HS-5 (cell line): ENCODE measurements around the gene RPS3.
A peak's percentile ranks its signal among the peaks of the same experiment; 100 is the strongest.
"Not testable (repeated sequence)": the region's sequence is repeated elsewhere in the genome, so short reads cannot be mapped to it uniquely, and the experiment has no call there.

ENCODE experiments used
- DNase-seq: peaks from one replicate; pipeline ENCODE4 v3.0.0-alpha.2; 2012; ENCODE audit warnings: low read depth

Gene RPS3

DNA sequence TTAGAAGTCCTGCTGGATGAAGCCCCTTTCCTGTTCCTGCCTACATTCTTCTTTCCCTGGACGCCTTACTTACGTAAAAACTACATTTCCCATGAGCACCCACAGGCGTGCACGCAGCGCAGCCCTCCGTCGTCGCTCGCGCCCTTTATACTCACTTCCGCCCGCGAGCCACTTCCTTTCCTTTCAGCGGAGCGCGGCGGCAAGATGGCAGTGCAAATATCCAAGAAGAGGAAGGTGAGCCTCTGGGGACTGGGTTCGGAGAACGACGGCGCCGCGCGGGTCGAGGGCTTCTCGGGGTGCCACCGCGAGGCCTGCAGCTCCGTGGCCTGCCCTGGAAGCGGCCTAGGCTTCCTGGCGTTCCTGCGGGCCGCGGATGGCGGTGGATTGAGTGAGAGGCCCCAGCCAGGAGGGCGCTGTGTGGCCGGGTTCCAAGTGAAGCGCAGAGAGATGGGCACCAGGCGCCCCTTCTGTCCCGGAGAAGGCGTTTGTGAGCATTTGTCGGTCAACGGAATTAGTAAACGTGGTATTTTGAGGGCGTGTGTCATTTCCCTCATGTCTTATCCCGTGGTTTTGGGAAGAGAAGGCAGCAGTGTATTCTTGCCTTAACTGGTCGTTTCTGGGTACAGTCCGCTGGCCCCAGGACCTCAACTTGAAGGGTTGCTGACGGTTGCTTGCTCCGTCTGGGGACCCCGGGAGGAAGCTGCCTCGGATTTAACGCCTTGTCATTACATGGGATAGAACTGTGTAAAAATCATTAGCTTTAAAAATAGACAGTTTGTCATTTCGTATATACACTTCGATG, at the start of gene RPS3:
Gene RPS3 (plus strand): TSS at position 175 of the 802 bp plus-strand sequence. CDS start 30 bp downstream, at position 205.
- DNase-seq = peak; percentile 70

DNA sequence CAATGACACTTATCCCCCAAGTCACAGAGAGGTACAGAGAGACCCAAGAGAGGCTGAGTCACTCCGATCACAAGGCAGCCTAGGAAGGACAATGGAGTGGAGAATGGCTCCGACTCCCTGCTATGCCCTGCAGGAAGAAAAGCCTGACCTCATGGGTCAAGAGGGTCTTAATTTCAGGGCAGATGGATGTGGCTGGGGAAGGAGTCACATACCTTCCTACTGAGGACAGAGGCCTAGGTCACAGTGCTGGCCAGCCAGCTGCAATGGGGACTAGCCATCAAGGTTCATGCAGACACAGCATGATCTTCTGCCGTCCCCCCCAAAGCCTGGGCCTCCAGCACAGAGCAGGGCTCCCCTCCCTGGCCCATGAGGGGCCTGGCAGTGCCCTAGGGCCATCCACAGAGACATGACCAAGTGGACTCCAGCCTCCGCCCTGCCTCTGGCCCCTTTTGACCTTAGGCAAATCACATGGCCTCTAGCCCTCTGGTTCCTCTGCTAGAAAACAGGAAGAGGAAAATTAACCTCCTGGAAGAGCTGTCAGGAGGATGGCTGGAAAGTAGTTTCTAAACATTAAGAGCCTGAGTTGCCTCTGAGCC, 49.7 kb upstream of the RPS3 start:
- DNase-seq = no peak

DNA sequence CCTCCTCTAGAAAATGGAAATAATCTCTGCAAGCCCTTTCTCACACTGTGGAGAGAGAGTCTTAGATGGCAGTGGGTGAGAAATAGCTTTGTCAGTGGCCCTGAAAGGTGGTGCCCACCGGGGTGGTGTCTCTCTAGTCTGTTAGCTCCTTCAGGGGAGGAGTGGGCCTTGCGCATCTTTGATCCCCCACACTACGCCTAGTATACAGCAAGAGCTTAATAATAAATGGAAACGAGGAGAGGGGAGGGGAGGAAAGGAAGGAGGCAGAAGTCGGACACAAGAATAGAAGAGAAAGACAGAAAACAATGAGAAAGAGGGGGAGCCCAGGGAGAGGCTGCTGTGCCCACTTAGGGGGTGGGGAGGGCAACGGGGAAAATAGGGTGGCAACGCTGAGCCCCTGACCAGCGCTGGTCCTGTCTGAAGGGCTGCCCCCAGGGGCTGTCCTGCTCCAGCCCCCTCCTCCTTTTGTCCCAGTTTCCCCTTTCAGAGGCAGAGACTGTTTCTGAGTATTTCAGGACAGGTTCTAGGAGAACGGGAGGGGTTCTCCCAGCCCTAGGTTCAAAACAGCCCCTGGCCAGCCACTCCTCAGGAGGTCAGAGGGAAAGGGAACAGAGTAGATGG, 49.1 kb upstream of the RPS3 start:
- DNase-seq = no peak

DNA sequence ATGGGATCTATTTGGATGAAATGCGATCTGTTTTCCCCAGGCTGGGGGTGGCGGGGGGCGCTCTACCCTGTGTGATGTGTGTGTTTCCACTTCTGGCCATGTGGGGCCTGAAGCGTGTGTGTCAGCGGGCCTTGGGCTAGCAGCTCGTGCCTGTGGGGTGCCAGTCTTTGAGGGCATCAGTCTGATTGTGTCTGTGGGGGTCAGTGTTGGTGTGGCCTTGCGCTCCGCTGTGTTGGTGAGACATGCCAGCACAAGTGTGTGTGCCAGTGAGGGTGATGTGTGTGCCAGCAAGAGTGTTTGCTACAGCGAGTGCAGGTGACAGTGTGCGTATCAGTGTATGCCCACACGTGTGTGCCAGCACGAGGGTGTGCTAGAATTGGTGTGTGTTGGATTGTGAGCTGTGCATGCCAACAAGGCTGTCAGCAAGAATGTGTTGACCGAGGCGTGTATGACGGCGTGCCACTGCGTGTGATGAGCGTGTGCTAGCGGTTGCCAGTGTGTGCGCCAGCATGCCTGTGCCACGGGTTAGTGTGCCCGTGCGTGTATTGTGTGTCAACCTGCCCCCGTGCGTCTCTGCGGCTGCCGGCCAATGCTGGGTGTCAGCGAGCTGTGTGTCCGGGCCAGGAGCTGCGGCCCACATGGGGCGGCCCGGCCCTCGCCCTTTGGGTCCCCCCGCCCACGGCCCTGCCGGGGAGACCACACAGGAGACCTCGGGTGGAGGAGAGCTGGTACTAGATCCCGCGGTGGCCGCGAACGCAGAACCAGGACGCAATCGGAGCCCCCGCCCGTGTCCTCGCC, 48.4 kb upstream of the RPS3 start:
- DNase-seq = no peak

DNA sequence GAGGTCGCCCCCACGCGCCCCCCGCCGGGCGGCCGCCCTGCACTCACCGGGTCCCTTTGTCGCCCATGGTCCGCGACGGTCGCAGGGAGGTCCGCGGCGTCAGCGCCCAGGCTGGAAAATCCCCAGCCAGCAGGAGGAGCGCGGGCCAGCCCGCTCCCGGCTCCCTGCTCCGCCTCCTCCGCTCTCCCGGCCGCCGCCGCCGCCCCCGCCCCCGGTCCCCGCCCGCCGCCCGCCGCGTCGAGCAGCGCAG, 47.9 kb upstream of the RPS3 start, which contains the start of gene ARRB1:
Gene ARRB1 (minus strand): TSS at position 121 of the 250 bp plus-strand sequence. CDS start 54 bp downstream, at position 67.
- no peak for DNase-seq

DNA sequence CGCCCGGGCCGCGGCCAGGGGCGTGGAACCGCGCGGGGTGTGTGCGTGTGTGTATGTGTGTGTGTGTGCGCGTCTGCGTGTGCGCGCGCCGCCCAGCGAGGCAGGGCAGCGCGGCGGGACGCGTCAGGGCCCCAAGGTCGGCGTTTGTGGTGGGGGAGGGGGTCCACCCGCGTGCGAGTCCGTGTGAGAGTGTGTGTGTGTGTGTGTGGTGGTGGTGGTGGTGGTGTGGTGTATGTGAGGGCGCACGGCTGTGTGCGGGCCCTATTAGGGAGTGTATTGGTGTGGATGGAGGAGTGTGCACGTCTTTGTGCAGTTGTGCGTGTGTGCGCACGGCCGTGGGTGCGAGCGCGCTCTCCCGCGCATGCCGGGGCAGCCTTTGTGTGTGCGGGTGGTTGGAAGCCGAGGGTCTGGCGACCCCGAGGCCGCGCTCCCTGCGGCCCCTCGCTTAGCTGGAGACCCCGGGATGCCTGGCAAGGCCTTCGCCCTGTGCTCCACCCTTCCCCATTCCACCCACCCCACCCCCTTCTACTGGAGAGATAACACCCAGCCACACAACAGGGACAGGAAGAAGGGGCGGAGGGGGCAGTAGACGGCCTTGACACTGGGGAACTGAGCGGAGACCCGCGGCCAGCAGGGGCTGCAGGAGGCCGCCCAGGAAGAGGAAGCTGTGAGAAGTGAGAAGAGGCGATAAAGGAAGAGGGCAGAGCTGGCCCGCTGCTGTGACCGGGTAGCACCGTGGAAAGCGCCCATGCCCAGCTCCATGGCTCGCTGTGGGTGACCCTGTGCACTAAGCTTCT, 47.3 kb upstream of the RPS3 start:
- no peak for DNase-seq

DNA sequence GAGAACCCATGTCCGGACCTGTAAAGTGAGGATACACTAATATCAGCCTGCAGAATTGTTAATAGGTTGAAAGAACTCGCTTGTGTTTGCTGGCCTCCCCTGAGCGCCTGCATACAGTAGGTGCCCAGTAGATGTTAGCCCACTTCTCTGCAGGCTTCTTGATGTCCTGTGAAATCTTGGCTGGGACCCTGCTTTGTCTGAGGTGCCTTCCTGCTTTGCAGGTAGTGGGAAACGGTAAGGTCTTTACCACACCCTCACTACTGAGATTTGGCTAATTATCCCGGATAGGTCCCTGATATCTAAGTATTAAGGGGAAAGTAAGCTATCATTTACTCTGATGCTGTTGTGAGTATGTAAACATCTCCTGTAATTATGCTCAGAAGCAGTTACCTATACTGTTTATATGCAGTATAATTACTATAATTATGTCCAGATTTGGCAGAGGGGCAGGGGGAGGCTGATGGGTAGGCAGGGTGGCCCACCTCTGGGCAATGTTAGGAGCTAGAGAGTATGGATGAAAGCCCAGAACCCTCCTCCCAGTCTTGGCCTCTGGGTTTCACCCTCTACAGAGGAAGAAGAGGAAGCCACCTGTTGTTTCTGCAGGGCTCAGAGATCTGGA, 46.6 kb upstream of the RPS3 start:
- DNase-seq = no peak

DNA sequence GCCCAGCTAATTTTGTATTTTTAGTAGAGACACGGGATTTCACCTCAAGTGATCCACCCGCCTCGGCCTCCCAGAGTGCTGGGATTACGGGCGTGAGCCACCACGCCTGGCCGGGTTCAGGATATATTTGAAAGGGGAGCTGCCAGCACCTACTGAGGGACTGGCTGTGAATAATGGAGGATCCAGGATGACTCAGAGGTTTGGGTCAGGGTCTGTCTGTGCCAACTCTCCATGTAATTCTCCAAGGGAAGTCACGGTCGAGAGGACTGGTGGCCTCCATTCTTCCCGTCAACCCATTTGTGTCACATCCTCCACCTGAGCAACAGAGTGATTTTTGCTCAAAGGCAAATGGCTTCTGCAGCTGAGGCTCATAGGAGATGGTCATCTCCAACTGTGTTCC, 44.3 kb upstream of the RPS3 start:
- no peak for DNase-seq

DNA sequence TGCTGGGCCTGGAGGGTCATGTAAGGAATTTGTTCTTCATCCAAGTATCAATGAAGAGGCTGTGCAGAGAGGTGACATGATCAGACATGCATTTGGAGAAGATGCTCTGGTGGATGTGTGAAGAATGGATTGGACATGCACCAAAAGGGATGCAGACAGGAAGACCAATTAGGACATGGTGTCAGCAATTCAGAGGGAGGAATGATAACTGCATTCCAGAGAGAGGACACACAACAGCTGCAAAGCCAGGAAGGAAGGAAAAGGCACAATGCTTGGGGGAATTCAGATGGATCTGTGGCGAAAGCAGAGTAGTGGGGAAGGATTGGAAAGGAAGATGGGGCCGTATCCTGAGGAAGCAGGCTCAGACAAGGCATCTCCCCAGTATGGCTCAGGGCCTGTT, 42.7 kb upstream of the RPS3 start:
- no peak for DNase-seq

DNA sequence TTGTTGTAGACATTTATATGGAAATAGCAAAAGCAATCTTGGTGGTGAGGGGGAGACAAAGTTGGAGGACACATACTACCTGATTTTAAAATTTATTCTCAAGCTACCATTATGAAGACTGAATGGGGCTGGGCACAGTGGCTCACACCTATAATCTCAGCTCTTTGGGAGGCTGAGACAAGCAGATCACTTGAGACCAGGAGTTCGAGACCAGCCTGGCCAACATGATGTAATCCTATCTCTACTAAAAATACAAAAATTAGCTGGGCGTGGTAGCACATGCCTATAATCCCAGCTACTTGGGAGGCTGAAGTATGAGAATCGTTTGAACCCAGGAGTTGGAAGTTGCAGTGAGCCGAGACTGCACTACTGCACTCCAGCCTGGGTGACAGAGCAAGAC, 37.0 kb upstream of the RPS3 start:
- DNase-seq = not testable (repeated sequence)

DNA sequence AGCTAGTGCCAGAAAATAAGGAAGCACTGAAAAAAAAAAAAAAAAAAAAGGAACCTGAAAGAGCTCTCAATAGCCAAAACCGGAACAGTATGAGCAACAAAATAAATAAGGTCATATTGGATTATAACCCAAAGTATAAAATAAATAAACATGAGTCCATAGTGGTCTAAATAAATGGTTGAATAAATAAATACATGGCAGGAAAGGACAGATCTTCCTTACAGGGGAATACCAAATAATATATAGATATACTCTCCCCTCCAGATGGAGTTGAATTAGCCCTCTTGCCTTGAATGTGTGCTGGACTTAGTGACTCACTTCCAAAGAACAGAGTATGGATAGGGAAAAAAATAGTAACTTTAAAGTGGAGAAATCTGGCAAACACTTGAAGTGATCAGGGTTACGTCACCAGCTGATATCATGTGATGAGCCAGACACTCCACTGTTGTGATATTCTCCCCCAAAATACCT, 33.6 kb upstream of the RPS3 start:
- peak; percentile 78 for DNase-seq

DNA sequence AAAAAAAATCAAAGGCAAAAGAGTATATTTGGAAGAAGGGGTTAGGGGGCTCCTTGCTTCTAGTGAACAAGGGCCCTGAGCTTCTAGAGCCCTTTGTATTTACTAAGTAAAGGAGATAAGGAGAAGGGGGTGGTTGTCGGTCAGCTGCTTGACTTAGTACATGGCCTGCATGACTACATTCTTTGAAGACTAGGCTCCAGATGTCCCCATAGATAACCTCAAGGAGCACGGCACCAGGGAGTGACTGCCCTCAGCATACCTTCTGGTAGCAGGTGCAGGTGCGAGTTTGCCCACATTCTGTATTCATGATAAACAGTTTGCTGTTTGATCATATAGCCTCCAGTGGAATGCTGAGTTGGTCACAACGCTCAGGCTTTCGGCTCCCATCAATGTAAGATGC, 32.5 kb upstream of the RPS3 start:
- DNase-seq = not testable (repeated sequence)

DNA sequence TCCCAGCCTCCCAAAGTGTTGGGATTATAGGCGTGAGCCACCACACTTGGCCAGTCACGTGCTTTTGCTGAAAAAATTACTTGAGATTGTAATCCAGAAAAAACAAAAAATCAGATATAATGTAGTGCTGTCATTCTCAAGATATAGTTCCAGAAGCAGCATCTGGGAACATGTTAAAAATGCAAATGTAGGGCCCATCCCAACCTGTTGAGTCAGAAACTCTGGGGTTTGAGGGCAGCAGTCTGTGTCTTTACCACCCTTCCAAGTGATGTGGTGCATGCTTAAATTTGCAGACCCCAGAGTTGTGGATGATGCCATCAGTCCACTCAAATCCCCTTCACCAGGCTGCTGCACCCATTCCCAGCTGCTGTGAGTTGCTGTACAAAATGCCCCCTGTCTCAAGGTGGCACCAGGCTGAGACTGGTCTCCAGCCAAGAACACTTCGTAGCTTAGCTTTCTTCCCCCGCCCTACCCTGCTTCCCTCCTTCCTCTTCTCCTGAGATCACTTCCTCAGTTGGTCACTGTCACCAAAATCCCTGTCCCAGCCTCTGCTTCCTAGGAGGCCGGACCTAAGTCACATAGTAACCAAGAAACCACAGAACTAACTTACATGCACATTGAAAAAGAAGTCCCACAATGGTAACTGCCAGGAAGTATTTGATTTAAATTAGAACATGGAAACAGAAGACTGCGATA, 29.6 kb upstream of the RPS3 start:
- no peak for DNase-seq

DNA sequence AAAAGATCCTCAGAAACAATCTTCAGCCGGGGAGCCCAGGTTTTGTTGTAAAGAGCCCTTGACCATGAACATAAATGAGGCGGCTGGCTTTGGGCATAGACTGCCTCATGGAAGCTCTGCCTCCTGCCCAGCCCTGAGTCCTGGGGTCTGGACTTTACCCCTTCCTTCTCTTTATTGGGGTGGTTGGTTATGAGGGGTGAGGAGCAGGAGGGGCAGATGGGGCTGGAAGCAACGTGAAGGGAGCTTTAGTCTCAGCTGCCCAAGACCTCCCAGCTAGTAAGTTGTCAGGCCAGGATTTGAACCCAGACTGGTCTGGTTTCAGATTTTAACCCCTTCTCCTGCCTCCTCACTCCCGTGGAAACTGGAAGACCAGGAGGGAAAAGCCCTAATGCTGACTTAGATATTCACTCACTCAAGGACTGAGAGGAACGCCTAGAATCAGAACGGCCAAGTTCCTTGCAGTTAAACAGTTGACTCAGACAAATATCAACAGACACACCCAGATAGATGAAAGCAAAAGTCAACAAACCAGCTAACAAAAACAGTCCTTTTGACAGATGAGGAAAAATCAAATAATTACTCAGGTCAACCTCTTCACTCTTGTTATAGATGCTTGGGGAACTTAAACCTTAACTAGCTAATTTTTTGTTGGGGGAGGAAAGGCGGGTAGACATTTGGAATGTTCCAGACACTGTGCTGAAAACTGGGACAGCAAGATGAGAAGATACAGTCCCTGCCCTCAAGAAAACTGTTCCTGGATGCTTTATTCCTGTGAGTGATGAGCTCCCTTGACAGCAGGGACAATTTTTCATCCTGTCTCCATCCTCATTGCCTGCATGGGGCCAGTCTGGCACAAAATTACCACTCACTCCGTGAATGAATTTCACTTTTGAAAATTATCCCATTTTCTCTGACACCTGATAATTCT, 27.1 kb upstream of the RPS3 start:
- no peak for DNase-seq

DNA sequence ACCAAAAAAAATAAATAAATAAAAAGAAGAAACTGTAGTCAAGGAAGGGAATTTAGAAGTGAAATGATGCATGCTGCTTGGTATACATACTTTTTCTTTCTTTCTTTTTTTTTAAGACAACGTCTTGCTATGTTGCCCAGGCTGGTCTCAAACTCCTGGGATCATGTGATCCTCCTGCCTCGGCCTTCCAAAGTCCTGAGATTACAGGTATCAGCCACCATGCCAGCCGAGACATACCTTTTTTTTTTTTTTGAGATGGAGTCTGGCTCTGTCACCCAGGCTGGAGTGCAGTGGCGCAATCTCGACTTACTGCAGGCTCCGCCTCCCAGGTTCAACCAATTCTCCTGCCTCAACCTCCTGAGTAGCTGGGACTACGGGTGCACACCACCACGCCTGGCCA, 26.1 kb upstream of the RPS3 start:
- DNase-seq = no peak

DNA sequence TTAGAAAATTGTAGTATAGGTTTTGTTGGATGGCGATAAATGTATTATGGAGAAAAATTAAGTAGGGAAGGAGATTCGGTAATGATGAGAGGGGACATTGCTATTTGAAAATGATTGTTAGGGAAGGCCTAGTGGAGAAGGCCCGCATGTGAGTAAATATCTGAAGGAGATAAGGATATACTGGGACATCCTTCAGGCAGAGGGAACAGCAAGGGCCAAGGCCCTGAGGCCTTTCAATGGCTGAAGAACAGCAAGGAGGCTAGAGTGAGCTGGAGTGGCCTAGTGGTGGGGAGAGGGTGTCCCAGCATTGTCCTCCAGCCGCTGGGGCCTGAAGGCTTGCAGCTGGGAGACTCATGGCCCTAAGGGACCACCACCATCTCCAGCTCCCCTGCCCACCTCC, 24.7 kb upstream of the RPS3 start:
- no peak for DNase-seq

DNA sequence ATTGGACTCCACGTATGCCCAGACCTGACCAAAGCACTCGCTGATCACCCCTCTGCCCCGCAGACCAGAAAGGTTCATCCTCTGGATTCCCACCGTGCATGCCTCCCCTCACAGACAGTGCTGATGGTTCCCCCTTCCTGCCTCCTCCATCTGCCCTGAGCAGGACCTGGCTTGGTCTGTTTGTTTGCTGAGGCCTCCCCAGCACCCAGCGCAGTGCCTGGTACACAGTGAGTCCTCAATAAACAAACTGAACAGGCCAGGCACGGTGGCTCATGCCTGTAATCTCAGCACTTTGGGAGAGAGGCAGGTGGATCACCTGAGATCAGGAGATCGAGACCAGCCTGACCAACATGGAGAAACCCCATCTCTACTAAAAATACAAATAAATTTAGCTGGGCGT, 23.7 kb upstream of the RPS3 start:
- DNase-seq = no peak

DNA sequence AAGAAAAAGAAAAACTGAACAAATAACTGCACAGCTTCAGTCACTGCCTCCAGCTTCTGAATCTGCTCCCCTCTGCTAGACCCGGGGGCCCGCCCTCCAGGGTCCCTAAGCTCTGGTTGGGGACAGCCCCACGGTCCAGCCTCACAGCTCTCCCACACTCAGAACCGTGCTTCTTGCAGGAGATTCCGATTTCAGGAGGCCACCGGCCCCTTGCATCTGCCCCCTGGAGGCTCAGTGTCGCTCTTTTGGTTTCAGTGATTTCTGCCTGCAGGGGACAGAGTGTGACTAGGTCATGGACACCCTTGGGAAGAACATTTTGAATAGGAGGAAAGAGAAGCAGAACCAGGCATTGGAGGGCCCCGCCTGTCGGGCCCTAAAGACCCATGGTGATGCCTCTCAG, 23.1 kb upstream of the RPS3 start:
- no peak for DNase-seq

DNA sequence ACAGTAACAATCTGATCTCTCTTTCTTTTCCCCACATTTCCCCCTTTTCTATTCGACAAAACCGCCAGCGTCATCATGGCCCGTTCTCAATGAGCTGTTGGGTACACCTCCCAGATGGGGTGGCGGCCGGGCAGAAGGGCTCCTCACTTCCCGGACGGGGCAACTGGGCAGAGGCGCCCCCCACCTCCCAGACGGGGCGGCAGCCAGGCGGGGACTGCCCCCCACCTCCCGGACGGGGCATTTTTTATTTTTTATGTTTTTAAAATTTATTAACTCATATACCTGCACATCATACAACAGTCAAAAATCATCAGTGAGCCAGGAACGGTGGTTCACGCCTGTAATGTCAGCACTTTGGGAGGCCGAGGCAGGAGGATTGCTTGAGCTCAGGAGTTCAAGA, 20.5 kb upstream of the RPS3 start:
- not testable (repeated sequence) for DNase-seq

DNA sequence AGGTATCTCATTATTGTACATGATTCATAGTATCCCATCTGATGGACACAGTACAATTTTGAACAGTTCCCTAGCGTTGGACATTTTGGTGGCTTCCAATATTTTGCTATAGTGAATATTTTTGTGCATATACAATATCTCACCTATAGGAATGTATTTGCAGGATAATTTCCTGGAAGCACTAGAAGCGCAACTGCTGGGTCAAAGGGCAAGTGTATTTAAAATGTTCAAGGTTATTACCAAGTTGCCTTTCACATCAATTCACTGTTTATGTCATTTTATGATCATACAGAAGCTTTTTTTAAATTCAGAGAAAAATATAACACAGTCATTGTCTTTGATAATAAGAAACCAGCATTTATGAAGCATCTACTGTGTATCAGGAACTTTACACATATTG, 19.1 kb upstream of the RPS3 start:
- no peak for DNase-seq
